Measurements from ENCODE around the gene C2. TPM values are rescaled to one million over a fixed set of nuclear protein-coding genes. Genes with fewer than 3 reads are reported as not detected.
"Not testable (repeated sequence)": the region's sequence is repeated elsewhere in the genome, so short reads cannot be mapped to it uniquely, and the experiment has no call there.

Gene C2
- total RNA-seq, 1 donor from 2014 or later = 2.2 TPM

GRCh38 chr6:31905041-31905440 is 22.5 kb upstream of the C2 start:
- H3K4me3 Mint-ChIP-seq = no peak overlapping the region
- no peaks in the 10 kb centered on the region for H3K9me3 Mint-ChIP-seq
- H3K27ac Mint-ChIP-seq = no peak overlapping the region
- no peak for DNase-seq (ENCODE audit: extremely low spot score, unreplicated experiment)
- TF ChIP-seq, protein P1, sequence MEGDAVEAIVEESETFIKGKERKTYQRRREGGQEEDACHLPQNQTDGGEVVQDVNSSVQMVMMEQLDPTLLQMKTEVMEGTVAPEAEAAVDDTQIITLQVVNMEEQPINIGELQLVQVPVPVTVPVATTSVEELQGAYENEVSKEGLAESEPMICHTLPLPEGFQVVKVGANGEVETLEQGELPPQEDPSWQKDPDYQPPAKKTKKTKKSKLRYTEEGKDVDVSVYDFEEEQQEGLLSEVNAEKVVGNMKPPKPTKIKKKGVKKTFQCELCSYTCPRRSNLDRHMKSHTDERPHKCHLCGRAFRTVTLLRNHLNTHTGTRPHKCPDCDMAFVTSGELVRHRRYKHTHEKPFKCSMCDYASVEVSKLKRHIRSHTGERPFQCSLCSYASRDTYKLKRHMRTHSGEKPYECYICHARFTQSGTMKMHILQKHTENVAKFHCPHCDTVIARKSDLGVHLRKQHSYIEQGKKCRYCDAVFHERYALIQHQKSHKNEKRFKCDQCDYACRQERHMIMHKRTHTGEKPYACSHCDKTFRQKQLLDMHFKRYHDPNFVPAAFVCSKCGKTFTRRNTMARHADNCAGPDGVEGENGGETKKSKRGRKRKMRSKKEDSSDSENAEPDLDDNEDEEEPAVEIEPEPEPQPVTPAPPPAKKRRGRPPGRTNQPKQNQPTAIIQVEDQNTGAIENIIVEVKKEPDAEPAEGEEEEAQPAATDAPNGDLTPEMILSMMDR (conservative IDR thresholded peaks at IDR 0.05) = no peak
- H3K4me1 Mint-ChIP-seq (ENCODE audit: unreplicated experiment) = peaks cover 15% of the 10 kb centered on the region
- H3K27me3 Mint-ChIP-seq = no peaks in the 10 kb centered on the region
- H3K36me3 Mint-ChIP-seq = no peaks in the 10 kb centered on the region

- Mint-ChIP-seq H3K9me3 (no peaks in the 10 kb centered on the region), H3K27ac (no peak overlapping the region), H3K4me1 (ENCODE audit: unreplicated experiment) (peaks cover 15% of the 10 kb centered on the region), H3K36me3 (no peaks in the 10 kb centered on the region), H3K27me3 (no peaks in the 10 kb centered on the region), H3K4me3 (peak overlapping the region; percentile 20)
- DNase-seq (ENCODE audit: extremely low spot score, unreplicated experiment) = no peak
- TF ChIP-seq, protein P1 (conservative IDR thresholded peaks at IDR 0.05) = no peak
These were observed 21.4 kb upstream of the C2 start for GRCh38 chr6:31906122-31906521.

DNA sequence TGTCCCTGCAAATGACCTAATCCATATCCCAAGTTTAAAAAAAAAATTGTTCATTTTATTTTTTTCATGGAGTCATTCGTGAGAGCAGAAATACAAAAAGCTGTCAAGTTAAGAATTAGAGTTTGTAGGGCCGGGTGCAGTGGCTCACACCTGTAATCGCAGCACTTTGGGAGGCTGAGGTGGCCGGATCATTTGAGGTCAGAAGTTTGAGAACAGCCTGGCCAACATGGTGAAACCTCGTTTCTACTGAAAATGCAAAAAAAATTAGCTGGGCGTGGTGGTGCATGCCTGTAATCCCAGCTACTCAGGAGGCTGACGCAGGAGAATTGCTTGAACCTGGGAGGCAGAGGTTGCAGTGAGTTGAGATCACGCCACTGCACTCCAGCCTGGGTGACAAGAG is 20.8 kb upstream of the C2 start:
- peaks cover 15% of the 10 kb centered on the region for H3K4me1 Mint-ChIP-seq (ENCODE audit: unreplicated experiment)
- H3K36me3 Mint-ChIP-seq; DNase-seq (ENCODE audit: extremely low spot score, unreplicated experiment); H3K27ac Mint-ChIP-seq; H3K9me3 Mint-ChIP-seq; H3K4me3 Mint-ChIP-seq; H3K27me3 Mint-ChIP-seq: not testable (repeated sequence)

GRCh38 chr6:31907158-31907813 is 20.2 kb upstream of the C2 start:
- no peak overlapping the region for H3K4me3 Mint-ChIP-seq
- H3K9me3 Mint-ChIP-seq = no peaks in the 10 kb centered on the region
- TF ChIP-seq, protein P1 (conservative IDR thresholded peaks at IDR 0.05) = no peak

DNA sequence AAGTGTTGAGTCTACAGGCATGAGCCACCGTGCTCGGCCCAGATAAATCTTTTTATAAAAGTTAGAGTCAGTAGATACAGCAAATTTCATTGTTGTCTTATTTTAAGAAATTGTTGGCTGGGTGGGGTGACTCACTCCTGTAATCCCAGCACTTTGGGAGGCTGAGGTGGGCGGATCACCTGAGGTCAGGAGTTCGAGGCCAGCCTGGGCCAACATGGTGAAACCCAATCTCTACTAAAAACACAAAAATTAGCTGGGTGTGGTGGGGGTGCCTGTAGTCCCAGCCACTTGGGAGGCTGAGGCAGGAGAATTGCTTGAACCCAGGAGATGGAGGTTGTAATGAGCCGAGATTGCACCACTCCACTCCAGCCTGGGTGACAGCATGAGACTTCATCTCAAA is 19.3 kb upstream of the C2 start:
- H3K27ac Mint-ChIP-seq; H3K9me3 Mint-ChIP-seq; H3K36me3 Mint-ChIP-seq; H3K27me3 Mint-ChIP-seq; H3K4me1 Mint-ChIP-seq (ENCODE audit: unreplicated experiment); DNase-seq (ENCODE audit: extremely low spot score, unreplicated experiment); H3K4me3 Mint-ChIP-seq: not testable (repeated sequence)

More at GRCh38 chr6:31907158-31907813, 20.2 kb upstream of the C2 start:
- Mint-ChIP-seq H3K27me3 (no peaks in the 10 kb centered on the region), H3K27ac (no peak overlapping the region), H3K36me3 (no peaks in the 10 kb centered on the region), H3K4me1 (ENCODE audit: unreplicated experiment) (peaks cover 15% of the 10 kb centered on the region)
- no peak for DNase-seq (ENCODE audit: extremely low spot score, unreplicated experiment)

- no peak for DNase-seq (ENCODE audit: extremely low spot score, unreplicated experiment)
- no peaks in the 10 kb centered on the region for H3K27me3 Mint-ChIP-seq
- no peak overlapping the region for H3K27ac Mint-ChIP-seq
- H3K36me3 Mint-ChIP-seq = no peaks in the 10 kb centered on the region
- peaks cover 7% of the 10 kb centered on the region for H3K4me1 Mint-ChIP-seq (ENCODE audit: unreplicated experiment)
- H3K9me3 Mint-ChIP-seq = no peaks in the 10 kb centered on the region
- TF ChIP-seq, protein P1 (conservative IDR thresholded peaks at IDR 0.05) = no peak
- no peak overlapping the region for H3K4me3 Mint-ChIP-seq
These were observed 18.7 kb upstream of the C2 start for GRCh38 chr6:31908791-31909190.

- H3K27me3 Mint-ChIP-seq; H3K4me1 Mint-ChIP-seq (ENCODE audit: unreplicated experiment); DNase-seq (ENCODE audit: extremely low spot score, unreplicated experiment); H3K4me3 Mint-ChIP-seq; H3K36me3 Mint-ChIP-seq; H3K27ac Mint-ChIP-seq; H3K9me3 Mint-ChIP-seq: not testable (repeated sequence)
These were observed 18.2 kb upstream of the C2 start for GRCh38 chr6:31909298-31909697.
